IPS-20b (cell line): ENCODE results near the gene CDCA4.
"Not testable (repeated sequence)": the region's sequence is repeated elsewhere in the genome, so short reads cannot be mapped to it uniquely, and the experiment has no call there.

Source experiments
- H3K27ac ChIP-seq: one replicate; pipeline ENCODE4 v1.5.1; 2013; ENCODE audit warnings: low read length
- H3K27me3 ChIP-seq: 2 replicates; pipeline ENCODE4 v1.6.1; 2013; ENCODE audit warnings: mild to moderate bottlenecking, low read length, inconsistent platforms; ENCODE audit not compliant: insufficient read depth
- H3K36me3 ChIP-seq: 2 replicates; pipeline ENCODE4 v1.6.1; 2013; ENCODE audit warnings: low read depth, mild to moderate bottlenecking, inconsistent platforms, low read length, moderate library complexity; ENCODE audit not compliant: insufficient read depth
- H3K4me1 ChIP-seq: 2 replicates; pipeline ENCODE4 v1.6.1; 2013; ENCODE audit warnings: mild to moderate bottlenecking, control low read depth, inconsistent platforms, low read length, moderate library complexity; ENCODE audit not compliant: insufficient read depth
- H3K4me3 ChIP-seq: 2 replicates; pipeline ENCODE4 v1.5.1; 2013; ENCODE audit warnings: mild to moderate bottlenecking, low read length, inconsistent platforms
- H3K9ac ChIP-seq: 2 replicates; pipeline ENCODE4 v1.6.1; 2013; ENCODE audit warnings: low read depth, mild to moderate bottlenecking, inconsistent platforms, low read length, moderate library complexity
- H3K9me3 ChIP-seq: 2 replicates; pipeline ENCODE4 v1.6.1; 2013; ENCODE audit warnings: mild to moderate bottlenecking, low read depth, low read length, inconsistent platforms; ENCODE audit not compliant: insufficient read depth

Gene CDCA4

DNA sequence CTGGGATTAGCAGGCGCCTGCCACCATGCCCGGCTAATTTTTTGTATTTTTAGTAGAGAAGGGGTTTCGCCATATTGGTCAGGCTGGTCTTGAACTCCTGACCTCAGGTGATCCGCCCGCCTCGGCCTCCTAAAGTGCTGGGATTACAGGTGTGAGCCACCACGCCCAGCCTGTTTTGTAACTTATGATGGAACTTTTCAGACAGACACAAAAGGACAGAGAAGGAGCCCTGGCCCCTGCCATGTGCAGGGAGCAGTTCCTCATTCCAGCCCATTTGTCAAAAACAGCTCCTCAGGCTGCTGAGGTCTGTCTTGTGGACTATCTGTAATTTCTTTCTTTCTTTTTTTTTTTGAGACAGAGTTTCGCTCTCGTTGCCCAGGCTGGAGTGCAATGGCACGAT is 42.6 kb upstream of the CDCA4 start:
- H3K4me3 ChIP-seq, result not testable (repeated sequence)

DNA sequence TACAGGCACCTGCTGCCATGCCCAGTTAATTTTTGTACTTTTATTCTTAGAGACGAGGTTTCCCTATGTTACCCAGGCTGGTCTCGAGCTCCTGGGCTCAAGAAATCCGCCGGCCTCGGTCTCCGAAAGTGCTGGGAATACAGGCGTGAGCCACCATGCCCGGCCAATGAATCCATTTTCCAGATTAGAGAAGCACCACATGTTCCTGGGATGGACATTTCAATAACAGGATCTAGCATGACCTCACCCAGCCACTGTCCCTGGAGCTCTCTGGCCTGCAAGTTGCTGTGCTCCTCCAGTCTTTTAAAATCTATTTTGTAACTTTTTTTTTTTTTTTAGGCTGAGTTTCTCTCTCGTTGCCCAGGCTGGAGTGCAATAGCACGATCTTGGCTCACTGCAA is 42.2 kb upstream of the CDCA4 start:
- no peak overlapping the region for H3K27ac ChIP-seq
- no peak overlapping the region for H3K4me3 ChIP-seq
- H3K4me1 ChIP-seq, result no peaks in the 10 kb centered on the region; the same call in 1 of the 2 replicates
- H3K9me3 ChIP-seq, result no peaks in the 10 kb centered on the region
- no peaks in the 10 kb centered on the region for H3K27me3 ChIP-seq
- H3K36me3 ChIP-seq, result no peaks in the 10 kb centered on the region
- no peak overlapping the region for H3K9ac ChIP-seq

More for the DNA sequence above, 42.6 kb upstream of the CDCA4 start:
- H3K9me3 ChIP-seq, H3K4me1 ChIP-seq, H3K9ac ChIP-seq, H3K27me3 ChIP-seq, H3K27ac ChIP-seq, H3K36me3 ChIP-seq: not testable (repeated sequence)

GRCh38 chr14:105062048-105062433 is 41.2 kb upstream of the CDCA4 start:
- H3K4me1 ChIP-seq, result no peaks in the 10 kb centered on the region; the same call in 1 of the 2 replicates

DNA sequence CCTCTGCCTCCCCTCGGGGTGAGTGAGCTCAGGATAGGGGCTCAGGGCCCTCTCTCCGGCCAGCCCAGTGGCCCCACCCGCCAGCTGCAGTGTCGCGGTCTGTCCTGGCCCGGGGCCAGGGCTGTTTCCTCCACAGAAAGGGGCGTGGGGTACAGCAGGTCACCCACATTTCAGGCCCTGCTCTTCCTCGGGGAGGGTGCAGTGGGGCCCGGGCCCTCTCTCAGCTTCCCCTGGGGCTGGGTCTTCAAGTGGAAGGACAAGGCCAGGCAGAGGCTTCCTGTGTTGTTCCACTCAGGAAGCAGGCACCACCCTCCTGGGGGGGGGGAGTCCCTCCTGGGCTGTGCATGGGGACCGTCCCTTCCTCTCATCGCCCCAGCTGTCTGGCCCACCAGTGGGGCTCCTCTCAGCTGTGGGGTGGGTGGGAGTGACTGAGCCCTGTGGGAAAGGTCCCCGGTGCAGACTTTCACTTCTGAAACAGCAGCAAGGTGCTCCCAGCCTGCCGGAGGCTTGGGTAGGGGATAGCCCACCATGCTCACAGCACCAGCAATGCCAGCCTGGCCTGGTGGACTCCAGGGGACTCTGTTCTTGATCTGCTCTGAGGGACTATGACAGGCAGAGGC is 40.7 kb upstream of the CDCA4 start:
- no peak overlapping the region for H3K27ac ChIP-seq
- H3K27me3 ChIP-seq, result peaks cover 6% of the 10 kb centered on the region; the same call in 1 of the 2 replicates
- H3K36me3 ChIP-seq, result no peaks in the 10 kb centered on the region
- H3K9ac ChIP-seq, result no peak overlapping the region
- H3K4me3 ChIP-seq, result no peak overlapping the region
- no peaks in the 10 kb centered on the region for H3K9me3 ChIP-seq
- no peaks in the 10 kb centered on the region; the same call in 1 of the 2 replicates for H3K4me1 ChIP-seq

More at GRCh38 chr14:105062048-105062433, 41.2 kb upstream of the CDCA4 start:
- Histone ChIP-seq H3K27me3 (peaks cover under 1% of the 10 kb centered on the region; the same call in 1 of the 2 replicates), H3K4me3 (no peak overlapping the region), H3K27ac (no peak overlapping the region), H3K36me3 (no peaks in the 10 kb centered on the region), H3K9ac (no peak overlapping the region), H3K9me3 (no peaks in the 10 kb centered on the region)

- no peaks in the 10 kb centered on the region; the same call in 1 of the 2 replicates for H3K4me1 ChIP-seq
- H3K9ac ChIP-seq, result no peak overlapping the region
These were observed 40.0 kb upstream of the CDCA4 start for GRCh38 chr14:105060751-105061427.

GRCh38 chr14:105059925-105060565 is 39.2 kb upstream of the CDCA4 start:
- no peak overlapping the region for H3K4me3 ChIP-seq

More at GRCh38 chr14:105060751-105061427, 40.0 kb upstream of the CDCA4 start:
- no peak overlapping the region for H3K27ac ChIP-seq
- no peaks in the 10 kb centered on the region for H3K9me3 ChIP-seq
- H3K36me3 ChIP-seq, result no peaks in the 10 kb centered on the region
- H3K27me3 ChIP-seq, result peaks cover 12% of the 10 kb centered on the region
- no peak overlapping the region for H3K4me3 ChIP-seq

DNA sequence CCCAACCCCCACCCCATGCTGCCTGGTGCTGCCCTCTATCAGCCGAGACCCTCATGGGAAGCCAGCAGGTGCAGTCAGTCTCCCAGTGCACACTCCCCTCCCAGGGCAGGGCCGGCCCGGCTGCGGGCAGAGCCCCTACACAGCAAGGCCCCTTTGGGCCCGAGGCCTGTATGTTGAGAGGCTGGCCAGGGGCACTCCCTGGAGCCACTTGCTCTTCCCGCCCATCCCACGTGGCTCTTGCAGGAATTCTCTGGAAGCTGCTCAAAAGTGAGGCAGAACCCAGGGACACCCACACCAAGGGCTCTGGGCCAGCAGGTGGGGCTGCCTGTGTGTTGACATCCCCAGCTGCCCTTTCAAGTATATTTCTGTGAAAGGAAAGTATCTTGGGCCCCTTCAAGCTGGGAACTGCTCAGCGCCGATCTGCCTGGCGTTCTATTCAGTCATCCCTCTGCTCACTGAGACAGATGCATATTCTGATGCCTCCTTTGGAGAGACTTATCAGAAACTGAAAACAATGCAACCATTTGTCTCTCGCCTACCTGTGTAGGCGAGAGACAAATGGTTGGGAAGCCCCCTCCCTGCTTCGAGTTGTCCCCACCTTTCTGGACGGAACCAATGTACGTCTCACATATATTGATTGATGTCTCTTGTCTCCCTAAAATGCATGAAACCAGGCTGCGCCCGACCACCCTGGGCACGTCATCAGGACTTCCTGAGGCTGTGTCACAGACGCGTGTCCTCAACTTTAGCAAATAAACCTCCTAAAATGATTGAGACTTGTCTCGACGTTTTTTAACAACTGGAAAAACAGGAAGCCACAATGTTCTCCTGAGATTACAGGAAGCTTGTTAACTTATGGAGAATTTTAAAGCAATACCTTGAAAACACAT is 38.4 kb upstream of the CDCA4 start:
- H3K9ac ChIP-seq, result no peak overlapping the region
- H3K27ac ChIP-seq, result no peak overlapping the region
- H3K27me3 ChIP-seq, result peaks cover 22% of the 10 kb centered on the region
- no peaks in the 10 kb centered on the region; the same call in 1 of the 2 replicates for H3K4me1 ChIP-seq
- H3K4me3 ChIP-seq, result no peak overlapping the region
- no peaks in the 10 kb centered on the region for H3K9me3 ChIP-seq
- no peaks in the 10 kb centered on the region for H3K36me3 ChIP-seq

More at GRCh38 chr14:105059925-105060565, 39.2 kb upstream of the CDCA4 start:
- no peak overlapping the region for H3K9ac ChIP-seq
- H3K9me3 ChIP-seq, result no peaks in the 10 kb centered on the region
- H3K36me3 ChIP-seq, result no peaks in the 10 kb centered on the region
- no peak overlapping the region for H3K27ac ChIP-seq
- H3K4me1 ChIP-seq, result no peaks in the 10 kb centered on the region; the same call in 1 of the 2 replicates
- peaks cover 21% of the 10 kb centered on the region for H3K27me3 ChIP-seq

GRCh38 chr14:105058521-105059034 is 37.7 kb upstream of the CDCA4 start:
- peaks cover 22% of the 10 kb centered on the region for H3K27me3 ChIP-seq
- H3K4me1 ChIP-seq, result no peaks in the 10 kb centered on the region; the same call in 1 of the 2 replicates
- no peak overlapping the region for H3K27ac ChIP-seq
- H3K9me3 ChIP-seq, result no peaks in the 10 kb centered on the region
- H3K36me3 ChIP-seq, result no peaks in the 10 kb centered on the region
- no peak overlapping the region for H3K9ac ChIP-seq
- no peak overlapping the region for H3K4me3 ChIP-seq

- H3K27me3 ChIP-seq, result peaks cover 22% of the 10 kb centered on the region
- H3K9me3 ChIP-seq, result no peaks in the 10 kb centered on the region
- no peak overlapping the region for H3K27ac ChIP-seq
- H3K36me3 ChIP-seq, result no peaks in the 10 kb centered on the region
- H3K9ac ChIP-seq, result no peak overlapping the region
- H3K4me3 ChIP-seq, result peak overlapping the region; percentile 42; the same call in 1 of the 2 replicates
- H3K4me1 ChIP-seq, result no peaks in the 10 kb centered on the region; the same call in 1 of the 2 replicates
These were observed 35.5 kb upstream of the CDCA4 start for GRCh38 chr14:105056303-105056831.

- H3K27ac ChIP-seq, result no peak overlapping the region
- H3K36me3 ChIP-seq, result no peaks in the 10 kb centered on the region
- H3K9ac ChIP-seq, result no peak overlapping the region
These were observed 34.9 kb upstream of the CDCA4 start for GRCh38 chr14:105055736-105056302.

More at GRCh38 chr14:105055736-105056302, 34.9 kb upstream of the CDCA4 start:
- peaks cover 22% of the 10 kb centered on the region for H3K27me3 ChIP-seq
- H3K4me1 ChIP-seq, result no peaks in the 10 kb centered on the region; the same call in 1 of the 2 replicates
- no peaks in the 10 kb centered on the region for H3K9me3 ChIP-seq
- peak overlapping the region; percentile 42; the same call in 1 of the 2 replicates for H3K4me3 ChIP-seq
